HepG2 (cell line): Measurements from ENCODE around the gene LRP1B. TPM values are rescaled to one million over a fixed set of nuclear protein-coding genes. Genes with fewer than 3 reads are reported as not detected.
"Not testable (repeated sequence)": the region's sequence is repeated elsewhere in the genome, so short reads cannot be mapped to it uniquely, and the experiment has no call there.

ENCODE experiments used
- ATAC-seq: fragments of 200-7000 bp; cut with Tn5 transposase; 3 replicates; pipeline ENCODE4 v1.9.1; 2020; ENCODE audit warnings: mild to moderate bottlenecking, moderate library complexity
- BruUV-seq: library from RNA; stranded (reverse); fragments of 400-500 nt; replicated peaks from 2 replicates; lab custom pipeline; 2021; lab: Mats Ljungman, UMichigan
- CTCF ChIA-PET: fragments of 300-600 bp; formaldehyde crosslinking; extraction: SDS; loops from one replicate; lab custom pipeline; 2021; ENCODE audit warnings: low total read pairs, inconsistent platforms, low intra/inter-chr PET ratio; lab: Yijun Ruan, JAX
- POLR2A ChIA-PET: fragments of 350-600 bp; sonication (Branson Sonifier 250); formaldehyde crosslinking; loops from one replicate; lab custom pipeline; 2020; ENCODE audit warnings: antibody characterized with exemption, inconsistent platforms; lab: Yijun Ruan, JAX
- DNase-seq: peaks from one replicate; pipeline ENCODE4 v3.0.0-alpha.2; 2015; ENCODE audit warnings: low spot score
- FAIRE-seq: peaks from 3 replicates; lab custom pipeline; 2011; peaks lifted over from hg19 to GRCh38; lab: Jason Lieb, UNC
- H2AFZ ChIP-seq: one replicate; pipeline ENCODE4 v1.6.1; 2011; ENCODE audit warnings: low read length, inconsistent platforms
- H3K27ac ChIP-seq: fragments of 300-600 bp; 3 replicates; pipeline ENCODE4 v1.8.0; 2011; ENCODE audit warnings: mixed run types, mild to moderate bottlenecking, mixed read lengths, low read length, inconsistent platforms; ENCODE audit not compliant: insufficient read depth; ENCODE audit errors: extremely low read length
- H3K27me3 ChIP-seq, 2 experiments: fragments of 200-600 bp in 1 of 2; 2 replicates in 1 of 2; 3 replicates in 1 of 2; pipeline versions ENCODE4 v1.6.0 to v1.8.0; 2011; ENCODE audit warnings: low read length in 2 of 2, mild to moderate bottlenecking in 2 of 2, moderate library complexity in 2 of 2, inconsistent platforms in 1 of 2; ENCODE audit not compliant: insufficient read depth in 2 of 2, control insufficient read depth in 1 of 2
- H3K36me3 ChIP-seq, 2 experiments: fragments of 200-600 bp in 1 of 2; replicated peaks in 1 of 2; 2 replicates in 1 of 2; 3 replicates in 1 of 2; pipeline versions ENCODE4 v1.5.1 to v1.8.0; 2011; ENCODE audit warnings: low read length in 2 of 2, inconsistent platforms in 1 of 2; ENCODE audit not compliant: insufficient read depth in 2 of 2, control insufficient read depth in 1 of 2
- H3K4me1 ChIP-seq: 2 replicates; pipeline ENCODE4 v1.5.1; 2012; ENCODE audit warnings: low read length, inconsistent platforms; ENCODE audit not compliant: insufficient read depth
- H3K4me2 ChIP-seq: 2 replicates; pipeline ENCODE4 v1.6.0; 2011; ENCODE audit warnings: low read depth, low read length, inconsistent platforms
- H3K4me3 ChIP-seq, 3 experiments: fragments of 200-600 bp in 1 of 3; sonication (generic), shearing (Covaris generic) in 1 of 3; replicated peaks in 1 of 3; 2 replicates each; pipeline ENCODE4 v1.5.1; 2011 to 2016; ENCODE audit warnings: low read length in 3 of 3, inconsistent platforms in 2 of 3, low read depth in 2 of 3, mild to moderate bottlenecking in 2 of 3, control low read depth in 1 of 3, mixed read lengths in 1 of 3; ENCODE audit not compliant: insufficient read depth in 1 of 3
- H3K79me2 ChIP-seq: one replicate; pipeline ENCODE4 v1.6.1; 2011; ENCODE audit warnings: low read length, inconsistent platforms; ENCODE audit not compliant: insufficient read depth
- H3K9ac ChIP-seq: 2 replicates; pipeline ENCODE4 v1.6.0; 2011; ENCODE audit warnings: mild to moderate bottlenecking, low read depth, low read length, inconsistent platforms; ENCODE audit not compliant: insufficient read depth
- H3K9me3 ChIP-seq: 2 replicates; pipeline ENCODE4 v1.5.1; 2012; ENCODE audit warnings: mild to moderate bottlenecking, low read length
- H4K20me1 ChIP-seq: 2 replicates; pipeline ENCODE4 v1.6.0; 2011; ENCODE audit warnings: inconsistent platforms, mild to moderate bottlenecking, low read length, moderate library complexity; ENCODE audit not compliant: insufficient read depth
- BATF2 ChIP-seq: sonication (generic); formaldehyde crosslinking; IDR thresholded peaks from 2 replicates; pipeline ENCODE4 v1.8.0; 2022; ENCODE audit warnings: mild to moderate bottlenecking, missing genetic modification reagents, moderate library complexity
- FUBP1 ChIP-seq: sonication (generic); formaldehyde crosslinking; IDR thresholded peaks from 2 replicates; pipeline ENCODE4 v1.5.1; 2020; ENCODE audit warnings: missing genetic modification reagents, mild to moderate bottlenecking, borderline replicate concordance
- MYC ChIP-seq: sonication (generic); formaldehyde crosslinking; IDR thresholded peaks from 2 replicates; pipeline ENCODE4 v1.9.0; 2021; ENCODE audit warnings: missing genetic modification reagents, borderline replicate concordance
- RAD51 ChIP-seq: fragments of 450-650 bp; IDR thresholded peaks from 2 replicates; pipeline ENCODE4 v1.6.1; 2016; ENCODE audit warnings: borderline replicate concordance
- UBTF ChIP-seq: sonication (generic); formaldehyde crosslinking; IDR thresholded peaks from 2 replicates; pipeline ENCODE4 v1.4.0; 2020; ENCODE audit warnings: mild to moderate bottlenecking, missing genetic modification reagents
- USF2 ChIP-seq, 2 experiments: sonication (generic) in 1 of 2; formaldehyde crosslinking in 1 of 2; IDR thresholded peaks; 2 replicates each; pipeline versions ENCODE4 v1.5.1 to v1.6.1; 2011 to 2020; ENCODE audit warnings: borderline replicate concordance in 1 of 2, low read depth in 1 of 2, low read length in 1 of 2, mild to moderate bottlenecking in 1 of 2, missing genetic modification reagents in 1 of 2, moderate library complexity in 1 of 2
- ZNF143 ChIP-seq: sonication (generic); formaldehyde crosslinking; IDR thresholded peaks from 2 replicates; pipeline ENCODE4 v1.4.0; 2020; ENCODE audit warnings: missing genetic modification reagents
- ZSCAN5A ChIP-seq: sonication (generic); formaldehyde crosslinking; IDR thresholded peaks from 2 replicates; pipeline ENCODE4 v1.8.0; 2022; ENCODE audit warnings: mild to moderate bottlenecking, missing genetic modification reagents, borderline replicate concordance
- WGBS: methylation state at CpG from one replicate; pipeline ENCODE4 v1.1.6; 2017; ENCODE audit warnings: low lambda C conversion rate; 5-methylcytosine and 5-hydroxymethylcytosine counted together
- in situ Hi-C: cut with HindIII; loops from 2 replicates; pipeline ENCODE4 v1.10.0; 2017; ENCODE audit warnings: low pct_unique_long_range_greater_than_20kb; ENCODE audit not compliant: extremely low pct_ligation_motif_present
- intact Hi-C: fragments of 100-400 bp; cut with micrococcal nuclease; formaldehyde crosslinking; loops from one replicate; pipeline ENCODE4 v1.10.0; 2022; ENCODE audit not compliant: unreplicated experiment
- polyA plus RNA-seq, 8 experiments: library from polyadenylated mRNA; depleted of rRNA in 3 of 8; stranded (reverse) in 7 of 8; unstranded in 1 of 8; fragments of >200 nt; fragmentation: Illumina TruSeq in 4 of 8; extraction: Trizol in 4 of 8; gene quantifications; 2 replicates each; pipeline versions ENCODE4 v1.2.1 to v1.2.3, GENCODE V29; 2011 to 2016; ENCODE audit warnings: low read depth in 4 of 8, missing spikeins in 1 of 8, mixed read lengths in 1 of 8; ENCODE audit not compliant: insufficient read depth in 1 of 8
- total RNA-seq, 5 experiments: library from RNA; depleted of rRNA; stranded (reverse); fragments of >200 nt; fragmentation: Illumina TruSeq; extraction: Trizol; gene quantifications; 2 replicates each; pipeline ENCODE4 v1.2.3, GENCODE V29; 2016; ENCODE audit warnings: low read depth in 1 of 5

LRP1B gene
- total and polyA plus RNA-seq, 2 of the 13 experiments (the other 11 are each of a cell fraction or from before 2014, with no cell fraction given), result 0.04 TPM; not detected in 1

GRCh38 chr2:140277344-140277743, 1853.5 kb downstream of the LRP1B start:
- FAIRE-seq; DNase-seq; H3K4me1 ChIP-seq; H3K27ac ChIP-seq; H3K4me2 ChIP-seq; H3K4me3 ChIP-seq; in situ Hi-C loops; ATAC-seq; H3K27me3 ChIP-seq; intact Hi-C loops; CTCF ChIA-PET; H3K79me2 ChIP-seq; H3K9me3 ChIP-seq; POLR2A ChIA-PET; H3K36me3 ChIP-seq; H2AFZ ChIP-seq; H4K20me1 ChIP-seq; H3K9ac ChIP-seq; BruUV-seq; TF ChIP-seq USF2 (CRISPR knock-in tag; IDR thresholded peaks at IDR 0.05; ENCODE audit: borderline replicate concordance): not testable (repeated sequence)
- TF ChIP-seq USF2 (IDR thresholded peaks at IDR 0.05; ENCODE audit: low read depth, low read length) (peak; percentile 40; the same call in 1 of the 2 replicates), RAD51 (peak; percentile 81)
- 12% methylated on average over 5 of the region's 5 CpGs for WGBS

GRCh38 chr2:140276661-140277060, 1854.2 kb downstream of the LRP1B start:
- no peak for FAIRE-seq
- no peaks in the 10 kb centered on the region for H3K36me3 ChIP-seq
- H2AFZ ChIP-seq, result no peak overlapping the region
- POLR2A ChIA-PET, result no interaction called here
- H3K9ac ChIP-seq, result no peak overlapping the region
- H3K4me1 ChIP-seq, result no peaks in the 10 kb centered on the region
- no peak overlapping the region for H3K27ac ChIP-seq
- no peak overlapping the region for H3K4me3 ChIP-seq
- CTCF ChIA-PET, result no interaction called here
- intact Hi-C loops (no loop called here), in situ Hi-C loops (no loop called here)
- no peaks in the 10 kb centered on the region for H4K20me1 ChIP-seq
- no TSS peak for BruUV-seq
- H3K79me2 ChIP-seq, result no peaks in the 10 kb centered on the region
- no peak for DNase-seq
- 12% methylated on average over 1 of the region's 1 CpG for WGBS
- no peak for ATAC-seq
- no peaks in the 10 kb centered on the region for H3K27me3 ChIP-seq
- no peaks in the 10 kb centered on the region for H3K9me3 ChIP-seq
- no peak overlapping the region for H3K4me2 ChIP-seq
- TF ChIP-seq MYC (CRISPR knock-in tag) (no peak), ZSCAN5A (CRISPR knock-in tag) (no peak), BATF2 (no peak), UBTF (CRISPR knock-in tag) (no peak), ZNF143 (no peak), FUBP1 (no peak)
